Measurements from ENCODE around the gene TMEM200C. TPM values are rescaled to one million over a fixed set of nuclear protein-coding genes. Genes with fewer than 3 reads are reported as not detected.

Gene TMEM200C
- total RNA-seq (2014; rRNA removed; shearing (Covaris generic)) (not detected in 2 replicates), total RNA-seq (2022) (not detected in 2 replicates), Bru-seq, nascent RNA (not detected), BruChase-seq, experiment 1, labeled RNA remaining after a 6-hour chase (not detected), BruChase-seq, experiment 2, labeled RNA remaining after a 2-hour chase (not detected)
- long read RNA-seq, result 0 reads

GRCh38 chr18:5895299-5895875, at the start of gene TMEM200C:
TMEM200C (minus strand) TSS chr18:5895522; CDS start chr18:5892063, 3,459 bp downstream.
- TF ChIP-seq CTCF (conservative IDR thresholded peaks at IDR 0.05; ENCODE audit: low read length) (no peak), EZH2phosphoT487 (IDR thresholded peaks at IDR 0.05; ENCODE audit: borderline replicate concordance, low read depth, low read length) (no peak)
- ChIA-PET CTCF (ENCODE audit: unreplicated experiment) (no interaction called here), POLR2A (no interaction called here)
- Histone ChIP-seq H3K9me3 (ENCODE audit: low read length) (no peaks in the 10 kb centered on the region), H3K36me3 (ENCODE audit: insufficient read depth, low read length) (no peaks in the 10 kb centered on the region), H3K79me2 (ENCODE audit: insufficient read depth, low read depth, low read length) (no peaks in the 10 kb centered on the region), H2AFZ (ENCODE audit: low read length) (no peak within 1 kb of the TSS), H3K4me1 (ENCODE audit: insufficient read depth, low read length, poor library complexity, severe bottlenecking) (no peaks in the 10 kb centered on the region), H3K9me2 (ENCODE audit: insufficient read depth, low read length) (no peaks in the 10 kb centered on the region), H3K4me3 (ENCODE audit: low read depth, low read length, poor library complexity, severe bottlenecking) (no peak within 1 kb of the TSS), H3K27ac (ENCODE audit: low read depth, low read length, poor library complexity, severe bottlenecking) (no peak within 1 kb of the TSS), H4K20me1 (ENCODE audit: insufficient read depth, low read length) (no peaks in the 10 kb centered on the region), H3K4me2 (ENCODE audit: low read length) (no peak within 1 kb of the TSS)
- no peak for DNase-seq (ENCODE audit: low spot score)
- intact Hi-C loops (cut with micrococcal nuclease; ENCODE audit: unreplicated experiment), result no loop called here
- BruUV-seq (replicated peaks), result no TSS peak

GRCh38 chr18:5944448-5944847, 49.1 kb upstream of the TMEM200C start:
- Histone ChIP-seq H3K9me2 (ENCODE audit: insufficient read depth, low read length) (no peaks in the 10 kb centered on the region), H3K4me3 (ENCODE audit: low read depth, low read length, poor library complexity, severe bottlenecking) (no peak overlapping the region), H3K4me1 (ENCODE audit: insufficient read depth, low read length, poor library complexity, severe bottlenecking) (no peaks in the 10 kb centered on the region), H3K36me3 (ENCODE audit: insufficient read depth, low read length) (no peaks in the 10 kb centered on the region), H3K27ac (ENCODE audit: low read depth, low read length, poor library complexity, severe bottlenecking) (no peak overlapping the region), H2AFZ (ENCODE audit: low read length) (no peak overlapping the region), H3K9me3 (ENCODE audit: low read length) (no peaks in the 10 kb centered on the region), H4K20me1 (ENCODE audit: insufficient read depth, low read length) (no peaks in the 10 kb centered on the region), H3K4me2 (ENCODE audit: low read length) (no peak overlapping the region), H3K79me2 (ENCODE audit: insufficient read depth, low read depth, low read length) (no peaks in the 10 kb centered on the region)
- POLR2A ChIA-PET, result interaction anchor here (0.7 kb wide), 1 partner anchor 1061 kb away, joined by 4 read pairs; no protein-coding TSS in a partner anchor
- no peak for DNase-seq (ENCODE audit: low spot score)
- BruUV-seq (replicated peaks), result no TSS peak
- intact Hi-C loops (cut with micrococcal nuclease; ENCODE audit: unreplicated experiment), result no loop called here
- TF ChIP-seq EZH2phosphoT487 (IDR thresholded peaks at IDR 0.05; ENCODE audit: borderline replicate concordance, low read depth, low read length) (no peak), CTCF (conservative IDR thresholded peaks at IDR 0.05; ENCODE audit: low read length) (no peak)
- CTCF ChIA-PET (ENCODE audit: unreplicated experiment), result no interaction called here

- Histone ChIP-seq H3K4me1 (ENCODE audit: insufficient read depth, low read length, poor library complexity, severe bottlenecking) (no peaks in the 10 kb centered on the region), H3K9me2 (ENCODE audit: insufficient read depth, low read length) (no peaks in the 10 kb centered on the region), H4K20me1 (ENCODE audit: insufficient read depth, low read length) (no peaks in the 10 kb centered on the region), H3K9me3 (ENCODE audit: low read length) (no peaks in the 10 kb centered on the region), H3K27ac (ENCODE audit: low read depth, low read length, poor library complexity, severe bottlenecking) (no peak overlapping the region), H2AFZ (ENCODE audit: low read length) (no peak overlapping the region), H3K4me2 (ENCODE audit: low read length) (no peak overlapping the region), H3K4me3 (ENCODE audit: low read depth, low read length, poor library complexity, severe bottlenecking) (no peak overlapping the region), H3K36me3 (ENCODE audit: insufficient read depth, low read length) (no peaks in the 10 kb centered on the region), H3K79me2 (ENCODE audit: insufficient read depth, low read depth, low read length) (no peaks in the 10 kb centered on the region)
- TF ChIP-seq EZH2phosphoT487 (IDR thresholded peaks at IDR 0.05; ENCODE audit: borderline replicate concordance, low read depth, low read length) (no peak), CTCF (conservative IDR thresholded peaks at IDR 0.05; ENCODE audit: low read length) (no peak)
- ChIA-PET CTCF (ENCODE audit: unreplicated experiment) (no interaction called here), POLR2A (no interaction called here)
- DNase-seq (ENCODE audit: low spot score), result no peak
- intact Hi-C loops (cut with micrococcal nuclease; ENCODE audit: unreplicated experiment), result no loop called here
- no TSS peak for BruUV-seq (replicated peaks)
These were observed 48.2 kb upstream of the TMEM200C start for GRCh38 chr18:5943514-5943913.

All from OCI-LY7 (cell line).